Tracheal epithelial cell (primary cell): Measurements from ENCODE around the gene SLC25A2. TPM values are rescaled to one million over a fixed set of nuclear protein-coding genes. Genes with fewer than 3 reads are reported as not detected.

Experiments
- total RNA-seq: library from RNA; depleted of rRNA; stranded (reverse); fragments of >200 nt; gene quantifications from 2 replicates; pipeline ENCODE4 v1.2.1, GENCODE V29; 2014

Gene SLC25A2
- total RNA-seq: not detected in 2 replicates

DNA sequence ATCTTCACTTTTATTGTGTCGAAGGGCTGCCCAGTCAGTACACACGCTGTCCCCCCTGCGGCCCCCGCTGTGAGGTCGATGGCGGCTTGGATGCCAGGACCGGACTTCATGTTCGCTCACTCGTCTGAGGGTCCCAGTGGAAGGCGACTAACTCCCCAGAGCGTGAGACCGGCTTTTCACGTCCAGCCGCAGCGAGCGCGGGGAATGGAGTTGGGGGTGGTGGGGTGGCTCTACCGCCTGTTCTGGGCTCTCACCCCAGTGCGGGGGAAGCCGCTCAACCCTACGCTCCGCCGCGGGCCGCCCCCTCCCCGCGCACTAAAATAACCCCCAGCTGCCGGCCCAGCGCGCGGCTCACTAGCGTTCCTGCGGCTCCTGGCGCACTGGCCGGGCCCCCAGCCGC lies at the start of gene SLC25A2:
Gene SLC25A2, minus strand, starts transcription at position 294 of the 400 bp plus-strand sequence. Its CDS starts 184 bp downstream, at position 110.

GRCh38 chr5:141349917-141350619 lies 46.2 kb upstream of the SLC25A2 start, which contains the start of gene PCDHGB1:
PCDHGB1 (plus strand) TSS chr5:141350099; CDS start chr5:141350261, 162 bp downstream.

GRCh38 chr5:141343242-141343952 lies 39.5 kb upstream of the SLC25A2 start, which contains the start of gene PCDHGA3:
PCDHGA3 (plus strand) TSS chr5:141343829; CDS start chr5:141344034, 205 bp downstream.

GRCh38 chr5:141338538-141339306 lies 34.9 kb upstream of the SLC25A2 start, which contains the start of gene PCDHGA2:
PCDHGA2 (plus strand) TSS chr5:141338760.

DNA sequence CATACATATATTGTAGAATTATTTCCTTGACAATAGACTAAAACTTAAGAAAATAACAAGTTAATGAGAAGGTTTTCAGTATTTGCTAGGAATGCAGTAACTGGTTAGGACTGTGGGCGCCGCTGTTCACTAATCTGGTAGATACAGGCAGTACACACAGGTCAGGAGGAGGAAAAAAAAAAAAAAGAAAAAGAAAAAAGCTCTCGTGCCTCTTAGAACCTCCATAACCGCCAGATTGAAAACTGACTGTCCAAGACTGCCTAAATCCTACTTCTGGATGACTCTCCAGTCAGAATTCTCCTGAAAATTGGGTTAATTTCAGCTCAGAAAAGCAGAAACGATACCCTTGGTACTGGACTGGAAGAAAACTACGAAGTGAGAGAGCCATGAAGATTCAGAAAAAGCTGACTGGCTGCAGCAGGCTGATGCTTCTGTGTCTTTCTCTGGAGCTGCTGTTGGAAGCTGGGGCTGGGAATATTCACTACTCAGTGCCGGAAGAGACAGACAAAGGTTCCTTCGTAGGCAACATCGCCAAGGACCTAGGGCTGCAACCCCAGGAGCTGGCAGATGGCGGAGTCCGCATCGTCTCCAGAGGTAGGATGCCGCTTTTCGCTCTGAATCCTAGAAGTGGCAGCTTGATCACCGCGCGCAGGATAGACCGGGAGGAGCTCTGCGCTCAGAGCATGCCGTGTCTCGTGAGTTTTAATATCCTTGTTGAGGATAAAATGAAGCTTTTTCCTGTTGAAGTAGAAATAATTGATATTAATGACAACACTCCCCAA lies 26.6 kb upstream of the SLC25A2 start, which contains the start of gene PCDHGA1:
Gene PCDHGA1, plus strand, starts transcription at position 216 of the 782 bp plus-strand sequence.

GRCh38 chr5:141320225-141321169 lies 16.6 kb upstream of the SLC25A2 start, which contains the start of gene TAF7:
TAF7 (minus strand) TSS chr5:141320784; CDS start chr5:141320044, 740 bp downstream.

Other genes starting within 250 kb of the SLC25A2 start
- gene PCDHB2, start 209.4 kb downstream of the SLC25A2 start, total RNA-seq: 0.43 and 1.4 TPM in 2 replicates
- gene PCDHB3, start 203.6 kb downstream of the SLC25A2 start, total RNA-seq: 0.21 and 0.48 TPM in 2 replicates
- gene PCDHB4, start 182.2 kb downstream of the SLC25A2 start, total RNA-seq: under 0.01 TPM in 1 of 2 replicates, not detected in the other
- 0.24 and 0.64 TPM in 2 replicates for gene PCDHB5, start 168.8 kb downstream of the SLC25A2 start, total RNA-seq
- gene PCDHB6, start 154.0 kb downstream of the SLC25A2 start, total RNA-seq: not detected in 2 replicates
- under 0.01 TPM in 1 of 2 replicates, not detected in the other for gene PCDHB7, start 131.4 kb downstream of the SLC25A2 start, total RNA-seq
- under 0.01 TPM in 2 replicates for gene PCDHB8, start 126.3 kb downstream of the SLC25A2 start, total RNA-seq
- gene PCDHB16, start 121.7 kb downstream of the SLC25A2 start, total RNA-seq: under 0.01 TPM in 1 of 2 replicates, not detected in the other
- gene PCDHB9, start 116.9 kb downstream of the SLC25A2 start, total RNA-seq: under 0.01 TPM in 1 of 2 replicates, not detected in the other
- under 0.01 and 0.21 TPM in 2 replicates for gene PCDHB10, start 111.7 kb downstream of the SLC25A2 start, total RNA-seq
- 0.24 and 0.43 TPM in 2 replicates for gene PCDHB11, start 104.4 kb downstream of the SLC25A2 start, total RNA-seq
- gene PCDHB12, start 95.3 kb downstream of the SLC25A2 start, total RNA-seq: under 0.01 TPM in 1 of 2 replicates, not detected in the other
- 0.24 TPM in 1 of 2 replicates, not detected in the other for gene PCDHB13, start 90.1 kb downstream of the SLC25A2 start, total RNA-seq
- gene PCDHB14, start 80.7 kb downstream of the SLC25A2 start, total RNA-seq: 0.24 and 0.43 TPM in 2 replicates
- 0.21 and 0.24 TPM in 2 replicates for gene PCDHB15, start 58.7 kb downstream of the SLC25A2 start, total RNA-seq
- gene TAF7, start 16.7 kb upstream of the SLC25A2 start, total RNA-seq: 30.1 and 32.8 TPM in 2 replicates
- gene PCDHGA1, start 26.5 kb upstream of the SLC25A2 start, total RNA-seq: under 0.01 TPM in 1 of 2 replicates, not detected in the other
- 0.21 and 0.48 TPM in 2 replicates for gene PCDHGA2, start 34.7 kb upstream of the SLC25A2 start, total RNA-seq
- gene PCDHGA3, start 39.8 kb upstream of the SLC25A2 start, total RNA-seq: under 0.01 and 0.21 TPM in 2 replicates
- 0.21 and 0.24 TPM in 2 replicates for gene PCDHGB1, start 46.0 kb upstream of the SLC25A2 start, total RNA-seq
- 0.24 TPM in 1 of 2 replicates, not detected in the other for gene PCDHGA4, start 51.0 kb upstream of the SLC25A2 start, total RNA-seq
- under 0.01 TPM in 1 of 2 replicates, not detected in the other for gene PCDHGB2, start 55.9 kb upstream of the SLC25A2 start, total RNA-seq
- gene PCDHGA5, start 60.1 kb upstream of the SLC25A2 start, total RNA-seq: 0.24 TPM in 1 of 2 replicates, not detected in the other
- gene PCDHGB3, start 66.2 kb upstream of the SLC25A2 start, total RNA-seq: 0.24 and 0.43 TPM in 2 replicates
- gene PCDHGA6, start 69.8 kb upstream of the SLC25A2 start, total RNA-seq: under 0.01 and 0.24 TPM in 2 replicates
- gene PCDHGA7, start 78.7 kb upstream of the SLC25A2 start, total RNA-seq: 0.21 and 0.24 TPM in 2 replicates
- 0.64 and 5.3 TPM in 2 replicates for gene PCDHGB4, start 83.6 kb upstream of the SLC25A2 start, total RNA-seq
- 0.21 and 0.48 TPM in 2 replicates for gene PCDHGA8, start 88.6 kb upstream of the SLC25A2 start, total RNA-seq
- 2.6 and 4.6 TPM in 2 replicates for gene PCDHGB5, start 93.9 kb upstream of the SLC25A2 start, total RNA-seq
- gene PCDHGA9, start 98.7 kb upstream of the SLC25A2 start, total RNA-seq: 0.72 and 0.85 TPM in 2 replicates
- 0.48 and 0.64 TPM in 2 replicates for gene PCDHGB6, start 104.0 kb upstream of the SLC25A2 start, total RNA-seq
- 2.2 and 4.3 TPM in 2 replicates for gene PCDHGA10, start 108.9 kb upstream of the SLC25A2 start, total RNA-seq
- 1.1 and 3.4 TPM in 2 replicates for gene PCDHGB7, start 113.6 kb upstream of the SLC25A2 start, total RNA-seq
- gene PCDHGA11, start 117.0 kb upstream of the SLC25A2 start, total RNA-seq: 2.2 and 2.6 TPM in 2 replicates
- gene PCDHGA12, start 126.5 kb upstream of the SLC25A2 start, total RNA-seq: 1.7 and 3.9 TPM in 2 replicates
- gene PCDHGC3, start 171.9 kb upstream of the SLC25A2 start, total RNA-seq: 20.0 and 20.2 TPM in 2 replicates
- under 0.01 and 0.48 TPM in 2 replicates for gene PCDHGC4, start 181.0 kb upstream of the SLC25A2 start, total RNA-seq
- 0.21 and 1.2 TPM in 2 replicates for gene PCDHGC5, start 185.0 kb upstream of the SLC25A2 start, total RNA-seq